Measurements from ENCODE around the gene ELAVL2. TPM values are rescaled to one million over a fixed set of nuclear protein-coding genes. Genes with fewer than 3 reads are reported as not detected.

Gene ELAVL2
- total and polyA plus RNA-seq, 2 of the 4 experiments (the other 2 are of a cell fraction): 0.36 TPM; not detected in 1

DNA sequence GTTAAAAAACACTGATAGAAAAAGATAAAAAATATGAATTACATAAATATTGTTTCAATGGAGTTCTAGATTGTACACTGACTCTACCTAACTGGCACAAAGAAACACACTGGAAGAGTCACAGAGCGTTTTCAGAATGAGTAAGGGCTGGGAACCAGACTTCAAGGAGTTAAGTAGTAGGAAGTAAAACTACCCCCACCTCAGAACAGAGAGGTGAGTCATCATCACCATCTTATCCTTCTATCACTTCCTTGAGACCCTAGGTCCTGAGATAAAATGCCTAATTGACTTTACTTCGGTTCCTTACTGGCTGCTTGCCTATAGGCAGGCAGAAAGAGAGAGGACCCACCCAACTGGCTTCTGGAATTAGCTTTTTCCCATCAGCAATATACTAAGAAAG is 79.7 kb downstream of the ELAVL2 start:
- no peak overlapping the region for H3K9ac ChIP-seq (ENCODE audit: low read depth, low read length)
- no peak overlapping the region for H3K27ac ChIP-seq (ENCODE audit: insufficient read depth, low read length)
- no peak overlapping the region for H3K4me3 ChIP-seq (ENCODE audit: insufficient read depth, low read depth, low read length)
- H2AK9ac ChIP-seq (replicated peaks; ENCODE audit: low read depth, low read length, poor library complexity): no peak overlapping the region
- no peak overlapping the region for H3K23ac ChIP-seq (ENCODE audit: low read depth, low read length)
- in situ Hi-C loops (cut with MboI; ENCODE audit: low sequenced_read_pairs) (no loop called here), intact Hi-C loops (cut with micrococcal nuclease) (no loop called here), dilution Hi-C loops (cut with HindIII; ENCODE audit: low sequenced_read_pairs, unreplicated experiment) (no loop called here)
- no peak overlapping the region for H3K18ac ChIP-seq (ENCODE audit: low read depth, low read length)
- H3K4me1 ChIP-seq (ENCODE audit: control insufficient read depth, insufficient read depth, low read length): no peaks in the 10 kb centered on the region
- POLR2A ChIA-PET (ENCODE audit: unreplicated experiment): no interaction called here
- H2AFZ ChIP-seq (replicated peaks; ENCODE audit: low read length, poor library complexity): no peak overlapping the region
- no peaks in the 10 kb centered on the region for H3K9me1 ChIP-seq (ENCODE audit: insufficient read depth, low read length)
- H3K56ac ChIP-seq (ENCODE audit: extremely low read depth, insufficient read depth, low read length): no peak overlapping the region
- DNase-seq: no peak
- TF ChIP-seq, protein P1, sequence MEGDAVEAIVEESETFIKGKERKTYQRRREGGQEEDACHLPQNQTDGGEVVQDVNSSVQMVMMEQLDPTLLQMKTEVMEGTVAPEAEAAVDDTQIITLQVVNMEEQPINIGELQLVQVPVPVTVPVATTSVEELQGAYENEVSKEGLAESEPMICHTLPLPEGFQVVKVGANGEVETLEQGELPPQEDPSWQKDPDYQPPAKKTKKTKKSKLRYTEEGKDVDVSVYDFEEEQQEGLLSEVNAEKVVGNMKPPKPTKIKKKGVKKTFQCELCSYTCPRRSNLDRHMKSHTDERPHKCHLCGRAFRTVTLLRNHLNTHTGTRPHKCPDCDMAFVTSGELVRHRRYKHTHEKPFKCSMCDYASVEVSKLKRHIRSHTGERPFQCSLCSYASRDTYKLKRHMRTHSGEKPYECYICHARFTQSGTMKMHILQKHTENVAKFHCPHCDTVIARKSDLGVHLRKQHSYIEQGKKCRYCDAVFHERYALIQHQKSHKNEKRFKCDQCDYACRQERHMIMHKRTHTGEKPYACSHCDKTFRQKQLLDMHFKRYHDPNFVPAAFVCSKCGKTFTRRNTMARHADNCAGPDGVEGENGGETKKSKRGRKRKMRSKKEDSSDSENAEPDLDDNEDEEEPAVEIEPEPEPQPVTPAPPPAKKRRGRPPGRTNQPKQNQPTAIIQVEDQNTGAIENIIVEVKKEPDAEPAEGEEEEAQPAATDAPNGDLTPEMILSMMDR (conservative IDR thresholded peaks at IDR 0.05; ENCODE audit: low read depth, low read length): no peak
- no peak overlapping the region for H2BK5ac ChIP-seq (ENCODE audit: low read depth, low read length, poor library complexity, severe bottlenecking)
- no peak overlapping the region for H3K4me2 ChIP-seq (ENCODE audit: low read depth, low read length)
- H4K20me1 ChIP-seq (ENCODE audit: insufficient read depth, low read length): no peaks in the 10 kb centered on the region
- no peak overlapping the region for H3K4ac ChIP-seq (ENCODE audit: low read depth, low read length)
- H4K91ac ChIP-seq (ENCODE audit: insufficient read depth, low read depth, low read length): no peak overlapping the region
- H2AK5ac ChIP-seq (ENCODE audit: low read depth, low read length): no peak overlapping the region
- ATAC-seq (ENCODE audit: low read depth): no peak
- CTCF ChIA-PET: no interaction called here
- BruUV-seq (replicated peaks): no TSS peak
- no peak overlapping the region for H3K14ac ChIP-seq (replicated peaks; ENCODE audit: low read depth, low read length)
- no peaks in the 10 kb centered on the region for H3K79me1 ChIP-seq (ENCODE audit: low read depth in 1 of 2, low read length in 2 of 2)
- no peak overlapping the region for H4K8ac ChIP-seq (ENCODE audit: low read depth in 2 of 2, low read length in 2 of 2)
- H3K36me3 ChIP-seq (ENCODE audit: control insufficient read depth, insufficient read depth, low read length): no peaks in the 10 kb centered on the region
- H2BK15ac ChIP-seq (ENCODE audit: low read depth, low read length): no peak overlapping the region
- H3K27me3 ChIP-seq (ENCODE audit: control insufficient read depth, insufficient read depth, low read length): no peaks in the 10 kb centered on the region
- WGBS, 2 experiments (ENCODE audit: extremely low coverage in 2 of 2, insufficient read length in 1 of 2): no CpG with 5 or more reads among the region's 2 CpGs
- H4K5ac ChIP-seq (ENCODE audit: low read depth, low read length): no peak overlapping the region
- peaks cover 6% of the 10 kb centered on the region for H3K9me3 ChIP-seq (ENCODE audit: control insufficient read depth, insufficient read depth, low read length)
- no peak overlapping the region for H2BK120ac ChIP-seq (ENCODE audit: low read depth, low read length)
- no peak overlapping the region for H2BK20ac ChIP-seq (ENCODE audit: low read depth, low read length)
